Measurements from ENCODE around the gene SH2D3C.

GRCh38 chr9:127720865-127721227 is 57.6 kb downstream of the SH2D3C start:
- no peak for TF ChIP-seq SMARCB1 (IDR thresholded peaks at IDR 0.05; ENCODE audit: insufficient read length, low read depth)
- no peak for TF ChIP-seq ATF4 (CRISPR knock-in tag; IDR thresholded peaks at IDR 0.05)
- no peak for TF ChIP-seq NCOA2 (IDR thresholded peaks at IDR 0.05; ENCODE audit: partially characterized antibody in 2 of 2)
- 0 out of 2 replicates have a peak, but pooled peaks have one; percentile 13 for TF ChIP-seq EGR1 (conservative IDR thresholded peaks at IDR 0.05)
- TF ChIP-seq FOXJ2 (tag; IDR thresholded peaks at IDR 0.05) = no peak
- no peak for TF ChIP-seq CTCF (IDR thresholded peaks at IDR 0.05 in 2 of 3, conservative IDR thresholded peaks at IDR 0.05 in 1 of 3; ENCODE audit: insufficient read depth in 2 of 3, low read depth in 1 of 3, low read length in 3 of 3)

All from K562 (cell line).